Stomach (tissue), 9 donors: ENCODE data around the gene TTLL12. TPM values are rescaled to one million over a fixed set of nuclear protein-coding genes. Genes with fewer than 3 reads are reported as not detected.
A peak's percentile ranks its signal among the peaks of the same experiment; 100 is the strongest.

Experiments
- DNase-seq, 2 donors: peaks; one replicate each; pipeline versions ENCODE4 v3.0.0 to v3.0.0-alpha.2; 2013 to 2019
- H3K27ac ChIP-seq, 5 donors: fragments of 200-600 bp in 4 of 5; sonication (generic) in 4 of 5; one replicate each; pipeline ENCODE4 v1.5.1; 2013 to 2019; ENCODE audit warnings: mild to moderate bottlenecking in 1 of 5, moderate library complexity in 1 of 5
- H3K27me3 ChIP-seq, 3 donors: fragments of 200-600 bp; sonication (generic); one replicate each; pipeline ENCODE4 v1.5.1; 2017 to 2019; ENCODE audit warnings: mixed run types in 1 of 3
- H3K36me3 ChIP-seq, 4 donors: fragments of 200-600 bp; sonication (generic); 1 replicate in 3 of 4; 2 replicates in 1 of 4; pipeline ENCODE4 v1.5.1; 2016 to 2019
- H3K4me1 ChIP-seq, 4 donors: fragments of 200-600 bp; sonication (generic); one replicate each; pipeline ENCODE4 v1.5.1; 2016 to 2019
- H3K4me3 ChIP-seq, 4 donors: fragments of 200-600 bp; sonication (generic) in 3 of 4; one replicate each; pipeline ENCODE4 v1.5.1; 2016 to 2019; ENCODE audit warnings: mild to moderate bottlenecking in 1 of 4
- H3K9me3 ChIP-seq, 4 donors: fragments of 200-600 bp; sonication (generic); one replicate each; pipeline ENCODE4 v1.5.1; 2016 to 2019
- EP300 ChIP-seq: sonication (generic); formaldehyde crosslinking; IDR thresholded peaks from one replicate; pipeline ENCODE4 v1.6.1; 2017; ENCODE audit warnings: antibody characterized with exemption
- POLR2A ChIP-seq, 4 donors: fragments of 450-650 bp; IDR thresholded peaks; one replicate each; pipeline ENCODE4 v1.6.1; 2016; ENCODE audit warnings: antibody characterized with exemption in 4 of 4, control low read depth in 2 of 4, mild to moderate bottlenecking in 1 of 4, moderate library complexity in 1 of 4
- POLR2AphosphoS5 ChIP-seq, 3 donors: sonication (generic); formaldehyde crosslinking; IDR thresholded peaks; one replicate each; pipeline ENCODE4 v1.6.1; 2016; ENCODE audit warnings: antibody characterized with exemption in 3 of 3
- WGBS, 5 donors: extraction: QIAGEN DNeasy Blood & Tissue Kit in 3 of 5; methylation state at CpG; one replicate each; pipeline versions ENCODE4 v1.1.5 to v1.1.7; 2013 to 2018; 5-methylcytosine and 5-hydroxymethylcytosine counted together
- intact Hi-C: fragments of 100-400 bp; cut with DNase I; formaldehyde crosslinking; loops from one replicate; pipeline ENCODE4 v1.15.1; 2023; ENCODE audit warnings: low total_unique reads
- polyA plus RNA-seq, 3 donors: library from polyadenylated mRNA; stranded (reverse); fragments of 200-250 nt; gene quantifications; one replicate each; pipeline ENCODE4 v1.2.3, GENCODE V29; 2013
- total RNA-seq, 5 donors: library from RNA; depleted of rRNA; stranded (reverse); fragments of >200 nt; gene quantifications; one replicate each; pipeline versions ENCODE4 v1.1.0 to v1.2.3, GENCODE V29; 2014 to 2016
- TF ChIP-seq, protein P1 (sequence below), 7 experiments: fragments of 450-650 bp in 4 of 7; fragments of 200-600 bp in 3 of 7; sonication (generic) in 3 of 7; IDR thresholded peaks; one replicate each; pipeline ENCODE4 v1.5.1; 2016 to 2019; ENCODE audit warnings: antibody characterized with exemption in 7 of 7, control low read depth in 2 of 7, mild to moderate bottlenecking in 1 of 7
- donor health status: healthy with polysubstance abuse.
- donor health status: Bipolar disorder and iron deficiency.
- donor health status: healthy.

The TTLL12 gene
- total and polyA plus RNA-seq, 8 donors: 4.1 to 64.3 (median 30.1) TPM

DNA sequence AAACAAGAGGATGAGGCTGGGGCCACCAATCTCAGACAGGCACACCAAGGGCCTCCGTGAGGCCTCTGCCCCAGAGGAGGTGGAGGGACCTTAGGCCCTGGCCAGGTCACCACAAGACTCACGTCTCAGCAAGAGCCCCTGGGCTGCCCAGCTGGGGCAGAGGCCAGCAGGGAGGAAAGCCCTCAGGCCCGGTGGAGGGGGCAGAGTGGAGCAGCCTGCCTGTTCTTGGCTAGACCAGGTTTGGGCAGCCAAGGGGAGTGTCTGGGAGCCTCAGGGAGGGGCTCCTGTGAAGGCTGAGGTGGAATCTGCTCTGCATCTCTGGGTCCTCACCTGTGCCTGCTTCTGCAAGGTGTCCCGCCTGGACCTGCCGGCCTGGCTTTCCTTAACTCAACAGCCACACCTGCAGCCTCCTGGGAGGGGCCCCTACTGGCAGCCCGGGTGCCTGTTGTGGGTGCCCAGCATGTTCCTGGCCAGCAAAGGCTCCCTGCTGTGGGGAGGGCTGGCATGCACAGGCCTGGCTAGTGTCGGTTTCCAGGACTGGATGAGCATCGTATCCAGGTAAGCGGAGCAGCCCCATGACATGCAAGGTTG, 11.9 kb downstream of the TTLL12 start:
- no peak for TF ChIP-seq EP300
- TF ChIP-seq, protein P1, sequence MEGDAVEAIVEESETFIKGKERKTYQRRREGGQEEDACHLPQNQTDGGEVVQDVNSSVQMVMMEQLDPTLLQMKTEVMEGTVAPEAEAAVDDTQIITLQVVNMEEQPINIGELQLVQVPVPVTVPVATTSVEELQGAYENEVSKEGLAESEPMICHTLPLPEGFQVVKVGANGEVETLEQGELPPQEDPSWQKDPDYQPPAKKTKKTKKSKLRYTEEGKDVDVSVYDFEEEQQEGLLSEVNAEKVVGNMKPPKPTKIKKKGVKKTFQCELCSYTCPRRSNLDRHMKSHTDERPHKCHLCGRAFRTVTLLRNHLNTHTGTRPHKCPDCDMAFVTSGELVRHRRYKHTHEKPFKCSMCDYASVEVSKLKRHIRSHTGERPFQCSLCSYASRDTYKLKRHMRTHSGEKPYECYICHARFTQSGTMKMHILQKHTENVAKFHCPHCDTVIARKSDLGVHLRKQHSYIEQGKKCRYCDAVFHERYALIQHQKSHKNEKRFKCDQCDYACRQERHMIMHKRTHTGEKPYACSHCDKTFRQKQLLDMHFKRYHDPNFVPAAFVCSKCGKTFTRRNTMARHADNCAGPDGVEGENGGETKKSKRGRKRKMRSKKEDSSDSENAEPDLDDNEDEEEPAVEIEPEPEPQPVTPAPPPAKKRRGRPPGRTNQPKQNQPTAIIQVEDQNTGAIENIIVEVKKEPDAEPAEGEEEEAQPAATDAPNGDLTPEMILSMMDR (IDR thresholded peaks at IDR 0.05): no peak
- no peak for TF ChIP-seq POLR2AphosphoS5 (IDR thresholded peaks at IDR 0.05)
- TF ChIP-seq POLR2A (IDR thresholded peaks at IDR 0.05): no peak
- peak in 1 of 2 donors; percentile 49 for DNase-seq
- peaks cover 0 to 26% (median 17%) of the 10 kb centered on the region in 4 donors for H3K4me1 ChIP-seq
- H3K27me3 ChIP-seq: no peaks in the 10 kb centered on the region
- no peaks in the 10 kb centered on the region for H3K9me3 ChIP-seq
- no peak overlapping the region for H3K4me3 ChIP-seq
- intact Hi-C loops: no loop called here
- H3K27ac ChIP-seq: no peak overlapping the region
- peaks cover 50 to 99% (median 93%) of the 10 kb centered on the region in 4 donors for H3K36me3 ChIP-seq
- 49 to 79% (median 74%) methylated on average over 4 to 9 of the region's 9 CpGs for WGBS, 5 donors

DNA sequence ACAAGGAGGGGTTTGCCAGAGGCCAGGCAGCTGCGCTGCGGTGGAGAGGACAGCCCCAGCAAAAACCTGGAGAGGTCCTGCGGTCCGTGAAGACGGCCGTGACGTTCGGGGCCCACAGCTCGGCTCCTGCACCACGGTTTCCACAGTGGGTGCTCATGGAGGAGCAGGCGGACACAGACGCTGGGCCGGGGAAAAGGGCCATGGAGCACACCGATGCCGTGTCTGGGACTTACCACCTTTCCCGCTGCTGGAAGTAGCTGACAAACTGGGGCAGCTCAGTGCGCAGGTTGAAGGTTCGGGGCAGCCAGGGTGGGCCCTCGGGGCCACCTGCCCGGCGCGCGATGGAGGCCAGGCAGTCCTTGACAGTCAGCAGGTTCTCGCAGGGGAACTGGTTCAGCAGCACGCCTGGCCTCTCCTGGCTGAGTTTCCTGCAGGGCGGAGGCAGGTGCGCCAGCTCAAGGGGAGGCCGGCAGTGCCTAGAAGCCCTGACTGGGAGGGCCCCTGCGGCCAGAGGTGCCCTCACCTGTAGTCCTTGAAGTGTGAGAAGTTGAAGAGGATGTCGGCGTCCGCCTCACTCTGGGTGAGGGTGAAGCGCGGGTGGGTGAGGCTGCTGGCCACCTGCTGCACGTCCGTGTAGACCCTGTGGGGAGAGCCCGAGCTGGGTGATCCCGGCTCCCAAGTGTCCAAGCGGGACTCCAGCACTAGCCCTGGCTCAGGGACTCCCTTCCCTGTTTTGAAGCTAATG, 12.8 kb downstream of the TTLL12 start:
- H3K27me3 ChIP-seq: no peaks in the 10 kb centered on the region
- intact Hi-C loops: no loop called here
- DNase-seq: no peak
- 87 to 93% (median 89%) methylated on average over 28 to 39 of the region's 39 CpGs for WGBS, 5 donors
- H3K4me3 ChIP-seq: no peak overlapping the region
- no peak overlapping the region for H3K27ac ChIP-seq
- H3K9me3 ChIP-seq: no peaks in the 10 kb centered on the region
- peaks cover 0 to 27% (median 21%) of the 10 kb centered on the region in 4 donors for H3K4me1 ChIP-seq
- TF ChIP-seq, protein P1 (IDR thresholded peaks at IDR 0.05): no peak
- TF ChIP-seq POLR2A (IDR thresholded peaks at IDR 0.05) (no peak), EP300 (no peak), POLR2AphosphoS5 (IDR thresholded peaks at IDR 0.05) (no peak)
- peaks cover 44 to 99% (median 93%) of the 10 kb centered on the region in 4 donors for H3K36me3 ChIP-seq

DNA sequence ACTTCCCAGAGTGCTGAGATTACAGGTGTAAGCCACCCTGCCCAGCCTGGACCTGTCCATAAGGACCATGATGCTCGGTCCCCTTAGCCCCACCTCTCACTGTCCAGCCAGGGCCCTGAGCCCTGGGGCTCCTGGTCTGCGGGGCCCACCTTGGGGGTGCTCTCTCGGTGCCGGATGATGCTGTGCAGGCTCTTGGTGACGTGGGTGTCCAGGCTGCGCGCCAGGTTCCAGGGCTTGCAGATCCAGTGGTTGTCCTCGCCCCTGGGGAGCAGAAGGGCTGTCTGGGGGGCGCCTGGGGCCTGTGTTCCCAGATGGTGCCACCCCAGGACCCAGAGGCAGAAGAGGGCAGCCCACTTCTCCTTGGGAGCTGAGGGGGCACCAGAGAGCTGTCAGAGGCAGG, 13.4 kb downstream of the TTLL12 start:
- Histone ChIP-seq H3K4me1 (peaks cover 0 to 31% (median 27%) of the 10 kb centered on the region in 4 donors), H3K9me3 (no peaks in the 10 kb centered on the region), H3K4me3 (no peak overlapping the region), H3K27me3 (no peaks in the 10 kb centered on the region), H3K27ac (no peak overlapping the region), H3K36me3 (peaks cover 42 to 99% (median 88%) of the 10 kb centered on the region in 4 donors)
- no peak for DNase-seq
- TF ChIP-seq, protein P1 (IDR thresholded peaks at IDR 0.05): no peak
- TF ChIP-seq EP300 (no peak), POLR2AphosphoS5 (IDR thresholded peaks at IDR 0.05) (no peak), POLR2A (IDR thresholded peaks at IDR 0.05) (no peak)
- intact Hi-C loops: no loop called here
- WGBS, 5 donors: 92 to 100% (median 99%) methylated on average over 1 to 9 of the region's 9 CpGs

GRCh38 chr22:43172191-43172590, 14.7 kb downstream of the TTLL12 start:
- Histone ChIP-seq H3K36me3 (peaks cover 43 to 100% (median 89%) of the 10 kb centered on the region in 4 donors), H3K27ac (peak overlapping the region in 3 of 5 donors; percentile 59 to 83 (median 78)), H3K9me3 (no peaks in the 10 kb centered on the region), H3K4me3 (no peak overlapping the region), H3K4me1 (peaks cover 0 to 43% (median 28%) of the 10 kb centered on the region in 4 donors), H3K27me3 (no peaks in the 10 kb centered on the region)
- TF ChIP-seq, protein P1 (IDR thresholded peaks at IDR 0.05): no peak
- TF ChIP-seq EP300: no peak
- no peak for TF ChIP-seq POLR2A (IDR thresholded peaks at IDR 0.05)
- TF ChIP-seq POLR2AphosphoS5 (IDR thresholded peaks at IDR 0.05): no peak
- intact Hi-C loops: no loop called here
- WGBS, 5 donors: 88 to 98% (median 95%) methylated on average over 19 of the region's 19 CpGs
- DNase-seq: no peak
